Mesenchymal stem cell (in vitro differentiated cells and primary cell): ENCODE measurements around the gene RBM14.

Source experiments
- DNase-seq: peaks from one replicate; pipeline ENCODE4 v3.0.0-alpha.2; 2013
- H2AFZ ChIP-seq: one replicate; pipeline ENCODE4 v1.6.1; 2013; ENCODE audit warnings: low read depth, mild to moderate bottlenecking, control low read depth, inconsistent platforms, low read length, moderate library complexity
- H2AK5ac ChIP-seq: 2 replicates; pipeline ENCODE4 v1.6.1; 2013; ENCODE audit warnings: low read length, moderate library complexity, mild to moderate bottlenecking, inconsistent platforms; ENCODE audit not compliant: severe bottlenecking
- H2BK120ac ChIP-seq: one replicate; pipeline ENCODE4 v1.6.1; 2013; ENCODE audit warnings: low read depth, mild to moderate bottlenecking, inconsistent platforms, low read length, moderate library complexity
- H2BK12ac ChIP-seq, 2 experiments: one replicate each; pipeline ENCODE4 v1.6.1; 2013; ENCODE audit warnings: inconsistent platforms in 2 of 2, low read length in 2 of 2, mild to moderate bottlenecking in 2 of 2, moderate library complexity in 2 of 2, control low read depth in 1 of 2
- H2BK15ac ChIP-seq: one replicate; pipeline ENCODE4 v1.6.1; 2013; ENCODE audit warnings: mild to moderate bottlenecking, low read depth, inconsistent platforms; ENCODE audit not compliant: poor library complexity, severe bottlenecking
- H2BK5ac ChIP-seq: 2 replicates; pipeline ENCODE4 v1.6.1; 2013; ENCODE audit warnings: low read depth, mild to moderate bottlenecking, low read length, control low read depth, inconsistent platforms; ENCODE audit not compliant: poor library complexity, severe bottlenecking
- H3K14ac ChIP-seq, 2 experiments: one replicate each; pipeline ENCODE4 v1.6.1; 2013; ENCODE audit warnings: inconsistent platforms in 2 of 2, low read length in 2 of 2, control low read depth in 1 of 2, mild to moderate bottlenecking in 1 of 2, moderate library complexity in 1 of 2
- H3K18ac ChIP-seq, 2 experiments: one replicate each; pipeline ENCODE4 v1.6.1; 2013; ENCODE audit warnings: inconsistent platforms in 2 of 2, low read length in 2 of 2, control low read depth in 1 of 2, low read depth in 1 of 2, mild to moderate bottlenecking in 1 of 2
- H3K23ac ChIP-seq, 2 experiments: one replicate each; pipeline ENCODE4 v1.6.1; 2013; ENCODE audit warnings: inconsistent platforms in 2 of 2, low read length in 2 of 2, mild to moderate bottlenecking in 2 of 2, moderate library complexity in 2 of 2, control low read depth in 1 of 2
- H3K27ac ChIP-seq: 2 replicates; pipeline ENCODE4 v1.5.1; 2013; ENCODE audit warnings: mild to moderate bottlenecking, moderate library complexity, low read length, control low read depth, inconsistent platforms; ENCODE audit not compliant: poor library complexity, severe bottlenecking
- H3K27me3 ChIP-seq, 2 experiments: 2 replicates each; pipeline versions ENCODE4 v1.6.1 to v1.7.0; 2013; ENCODE audit warnings: low read length in 2 of 2, mild to moderate bottlenecking in 2 of 2, moderate library complexity in 2 of 2, control low read depth in 1 of 2, inconsistent platforms in 1 of 2; ENCODE audit not compliant: control insufficient read depth in 1 of 2, insufficient read depth in 1 of 2
- H3K36me3 ChIP-seq, 2 experiments: 2 replicates each; pipeline versions ENCODE4 v1.6.1 to v1.7.0; 2013; ENCODE audit warnings: low read length in 2 of 2, control low read depth in 1 of 2, inconsistent platforms in 1 of 2, low read depth in 1 of 2, mild to moderate bottlenecking in 1 of 2; ENCODE audit not compliant: insufficient read depth in 2 of 2, control insufficient read depth in 1 of 2
- H3K4ac ChIP-seq, 2 experiments: one replicate each; pipeline ENCODE4 v1.6.1; 2013; ENCODE audit warnings: inconsistent platforms in 2 of 2, low read length in 2 of 2, mild to moderate bottlenecking in 2 of 2, moderate library complexity in 2 of 2, control low read depth in 1 of 2, low read depth in 1 of 2
- H3K4me1 ChIP-seq: 2 replicates; pipeline ENCODE4 v1.6.1; 2013; ENCODE audit warnings: low read depth, low read length, control low read depth; ENCODE audit not compliant: control insufficient read depth, insufficient read depth
- H3K4me2 ChIP-seq: 2 replicates; pipeline ENCODE4 v1.6.1; 2013; ENCODE audit warnings: low read length, mild to moderate bottlenecking, inconsistent platforms; ENCODE audit not compliant: poor library complexity, severe bottlenecking
- H3K4me3 ChIP-seq, 2 experiments: 2 replicates each; pipeline versions ENCODE4 v1.5.1 to v1.7.0; 2013; ENCODE audit warnings: low read length in 2 of 2, mild to moderate bottlenecking in 2 of 2, control low read depth in 1 of 2, low read depth in 1 of 2; ENCODE audit not compliant: insufficient read depth in 1 of 2
- H3K79me1 ChIP-seq: replicated peaks from 2 replicates; pipeline ENCODE4 v1.6.1; 2013; ENCODE audit warnings: mild to moderate bottlenecking, control low read depth, low read length, inconsistent platforms; ENCODE audit not compliant: poor library complexity, severe bottlenecking
- H3K9ac ChIP-seq: 2 replicates; pipeline ENCODE4 v1.7.0; 2013; ENCODE audit warnings: mild to moderate bottlenecking, low read length, moderate library complexity
- H3K9me3 ChIP-seq: 2 replicates; pipeline ENCODE4 v1.7.0; 2013; ENCODE audit warnings: mild to moderate bottlenecking, low read length; ENCODE audit not compliant: control insufficient read depth
- H4K8ac ChIP-seq: one replicate; pipeline ENCODE4 v1.6.1; 2013; ENCODE audit warnings: inconsistent platforms, mild to moderate bottlenecking, low read length, moderate library complexity
- H4K91ac ChIP-seq: one replicate; pipeline ENCODE4 v1.6.1; 2013; ENCODE audit warnings: mild to moderate bottlenecking, low read length, inconsistent platforms
- WGBS: methylation state at CpG from one replicate; pipeline ENCODE4 v1.1.7; 2013; ENCODE audit warnings: mixed read lengths; 5-methylcytosine and 5-hydroxymethylcytosine counted together

RBM14 gene

GRCh38 chr11:66626382-66626781 is 10.0 kb downstream of the RBM14 start:
- Histone ChIP-seq H3K4me1 (no peaks in the 10 kb centered on the region), H2AK5ac (no peak overlapping the region), H2BK12ac (no peak overlapping the region), H3K18ac (no peak overlapping the region), H3K4me3 (no peak overlapping the region), H2BK15ac (no peak overlapping the region), H2BK5ac (no peak overlapping the region), H3K27ac (no peak overlapping the region), H3K9ac (no peak overlapping the region), H3K36me3 (peaks cover 61 to 90% of the 10 kb centered on the region in 2 experiments), H3K23ac (no peak overlapping the region), H3K4ac (no peak overlapping the region), H2BK120ac (no peak overlapping the region), H3K27me3 (no peaks in the 10 kb centered on the region), H3K79me1 (peaks cover 3% of the 10 kb centered on the region), H3K4me2 (no peak overlapping the region), H3K9me3 (no peaks in the 10 kb centered on the region), H4K91ac (no peak overlapping the region), H3K14ac (no peak overlapping the region), H4K8ac (no peak overlapping the region), H2AFZ (no peak overlapping the region)
- no peak for DNase-seq
- WGBS = 98% methylated on average over 25 of the region's 25 CpGs

GRCh38 chr11:66626926-66627325 is 10.5 kb downstream of the RBM14 start:
- Histone ChIP-seq H2BK12ac (no peak overlapping the region), H3K18ac (no peak overlapping the region), H4K8ac (no peak overlapping the region), H3K9ac (no peak overlapping the region), H3K23ac (no peak overlapping the region), H4K91ac (no peak overlapping the region), H3K79me1 (peaks cover 3% of the 10 kb centered on the region), H2AK5ac (no peak overlapping the region), H3K9me3 (no peaks in the 10 kb centered on the region), H3K14ac (no peak overlapping the region), H3K4me2 (no peak overlapping the region), H3K4me1 (no peaks in the 10 kb centered on the region), H2AFZ (no peak overlapping the region), H2BK15ac (no peak overlapping the region), H3K27ac (no peak overlapping the region), H3K36me3 (peaks cover 61 to 90% of the 10 kb centered on the region in 2 experiments), H3K4me3 (no peak overlapping the region), H3K27me3 (no peaks in the 10 kb centered on the region), H3K4ac (no peak overlapping the region), H2BK120ac (no peak overlapping the region), H2BK5ac (no peak overlapping the region)
- DNase-seq = no peak
- WGBS = 96% methylated on average over 6 of the region's 7 CpGs

- no peak overlapping the region for H3K4ac ChIP-seq
- no peak overlapping the region for H2BK5ac ChIP-seq
- peaks cover 3% of the 10 kb centered on the region for H3K79me1 ChIP-seq
- no peaks in the 10 kb centered on the region for H3K9me3 ChIP-seq
- H3K14ac ChIP-seq = no peak overlapping the region
- no peak overlapping the region for H2BK120ac ChIP-seq
- H3K9ac ChIP-seq = no peak overlapping the region
- H3K4me3 ChIP-seq = no peak overlapping the region
- no peak overlapping the region for H2BK12ac ChIP-seq
- H3K23ac ChIP-seq = no peak overlapping the region
- no peak for DNase-seq
- H2BK15ac ChIP-seq = no peak overlapping the region
- H3K27me3 ChIP-seq = no peaks in the 10 kb centered on the region
- H3K4me2 ChIP-seq = no peak overlapping the region
- peaks cover 62 to 88% of the 10 kb centered on the region in 2 experiments for H3K36me3 ChIP-seq
- H4K91ac ChIP-seq = no peak overlapping the region
- H3K27ac ChIP-seq = no peak overlapping the region
- no peaks in the 10 kb centered on the region for H3K4me1 ChIP-seq
- no peak overlapping the region for H3K18ac ChIP-seq
- no peak overlapping the region for H2AFZ ChIP-seq
- WGBS = 98% methylated on average over 7 of the region's 7 CpGs
- H2AK5ac ChIP-seq = no peak overlapping the region
- H4K8ac ChIP-seq = no peak overlapping the region
These were observed 11.7 kb downstream of the RBM14 start for GRCh38 chr11:66628061-66628603.

- H3K27me3 ChIP-seq = no peaks in the 10 kb centered on the region
- H2AFZ ChIP-seq = no peak overlapping the region
- H3K36me3 ChIP-seq = peaks cover 62 to 84% of the 10 kb centered on the region in 2 experiments
- no CpG with 5 or more reads among the region's 2 CpGs for WGBS
- no peak overlapping the region for H3K23ac ChIP-seq
- H2BK5ac ChIP-seq = no peak overlapping the region
- no peak overlapping the region for H3K18ac ChIP-seq
- no peaks in the 10 kb centered on the region for H3K9me3 ChIP-seq
- no peak overlapping the region for H3K14ac ChIP-seq
- H3K9ac ChIP-seq = no peak overlapping the region
- H2BK15ac ChIP-seq = no peak overlapping the region
- H3K4me3 ChIP-seq = no peak overlapping the region
- H2BK12ac ChIP-seq = no peak overlapping the region
- H2AK5ac ChIP-seq = no peak overlapping the region
- no peak for DNase-seq
- H3K4me1 ChIP-seq = no peaks in the 10 kb centered on the region
- no peak overlapping the region for H4K91ac ChIP-seq
- peaks cover 3% of the 10 kb centered on the region for H3K79me1 ChIP-seq
- no peak overlapping the region for H3K4me2 ChIP-seq
- H2BK120ac ChIP-seq = no peak overlapping the region
- no peak overlapping the region for H4K8ac ChIP-seq
- no peak overlapping the region for H3K4ac ChIP-seq
- H3K27ac ChIP-seq = no peak overlapping the region
These were observed 12.9 kb downstream of the RBM14 start for GRCh38 chr11:66629356-66629755.
